Gastrocnemius medialis (tissue), 4 donors: ENCODE data around the gene MOB3B. TPM values are rescaled to one million over a fixed set of nuclear protein-coding genes. Genes with fewer than 3 reads are reported as not detected.

Experiments used
- ATAC-seq, 2 donors: fragments of 150-250 bp; one replicate each; pipeline ENCODE4 v1.9.1; 2016
- DNase-seq, 2 donors: peaks; one replicate each; pipeline ENCODE4 v3.0.0-alpha.2; 2019
- H3K27ac ChIP-seq, 4 donors: fragments of 200-600 bp; sonication (generic); 1 replicate in 1 of 4; 2 replicates in 3 of 4; pipeline ENCODE4 v1.5.1; 2016 to 2018; ENCODE audit warnings: mild to moderate bottlenecking in 2 of 4, moderate library complexity in 1 of 4
- H3K27me3 ChIP-seq, 3 donors: fragments of 200-600 bp; sonication (generic) in 2 of 3; 1 replicate in 1 of 3; 2 replicates in 2 of 3; pipeline versions ENCODE4 v1.5.1 to v1.6.0; 2016 to 2019; ENCODE audit warnings: mild to moderate bottlenecking in 1 of 3, moderate library complexity in 1 of 3
- H3K36me3 ChIP-seq, 2 donors: fragments of 200-600 bp; sonication (generic) in 1 of 2; one replicate each; pipeline ENCODE4 v1.5.1; 2017 to 2018
- H3K4me1 ChIP-seq, 2 donors: fragments of 200-600 bp; sonication (generic) in 1 of 2; one replicate each; pipeline ENCODE4 v1.5.1; 2016 to 2017; ENCODE audit warnings: mild to moderate bottlenecking in 2 of 2
- H3K4me3 ChIP-seq, 4 donors: fragments of 200-600 bp; sonication (generic) in 3 of 4; 1 replicate in 1 of 4; 2 replicates in 3 of 4; pipeline ENCODE4 v1.5.1; 2016 to 2019; ENCODE audit warnings: mild to moderate bottlenecking in 2 of 4
- H3K9me3 ChIP-seq, 3 donors: fragments of 200-600 bp; sonication (generic) in 2 of 3; 1 replicate in 1 of 3; 2 replicates in 2 of 3; pipeline ENCODE4 v1.5.1; 2016 to 2019
- CTCF ChIP-seq, 5 experiments: fragments of 450-650 bp in 3 of 5; fragments of 200-600 bp in 2 of 5; sonication (generic) in 2 of 5; IDR thresholded peaks in 4 of 5; conservative IDR thresholded peaks in 1 of 5; 1 replicate in 4 of 5; 2 replicates in 1 of 5; pipeline ENCODE4 v1.5.1; 2016 to 2019; ENCODE audit warnings: antibody characterized with exemption in 5 of 5, mild to moderate bottlenecking in 3 of 5, moderate library complexity in 3 of 5
- POLR2A ChIP-seq, 2 donors: fragments of 450-650 bp; IDR thresholded peaks; one replicate each; pipeline ENCODE4 v1.6.1; 2017; ENCODE audit warnings: antibody characterized with exemption in 2 of 2, mild to moderate bottlenecking in 2 of 2, moderate library complexity in 2 of 2
- in situ Hi-C, 4 donors: fragments of 200-750 bp; cut with MboI; loops; one replicate each; pipeline versions ENCODE4 v1.15.0 to v1.8.0; 2017; ENCODE audit warnings: low sequenced_read_pairs in 4 of 4
- intact Hi-C: fragments of 100-400 bp; cut with DNase I; formaldehyde crosslinking; loops from one replicate; pipeline ENCODE4 v1.15.1; 2023; ENCODE audit warnings: low total_unique reads
- total RNA-seq, 4 donors: library from RNA; depleted of rRNA; stranded (reverse); fragments of >200 nt; gene quantifications; one replicate each; pipeline versions ENCODE4 v1.1.0 to v1.2.3, GENCODE V29; 2016

MOB3B gene
- 10 to 100 TPM in 3 of 4 donors, 1 to 10 TPM in 1; 3.4 to 16.3 (median 12.7) TPM for total RNA-seq

GRCh38 chr9:27529316-27530278 is at the start of gene MOB3B:
Gene MOB3B (minus strand): TSS chr9:27529814. CDS start chr9:27455550, 74,264 bp downstream.
- Histone ChIP-seq H3K27me3 (no peaks in the 10 kb centered on the region), H3K27ac (peak within 1 kb of the TSS; percentile 86 to 90 (median 88)), H3K4me1 (peaks cover 15 to 17% of the 10 kb centered on the region in 2 donors), H3K36me3 (no peaks in the 10 kb centered on the region), H3K4me3 (peak within 1 kb of the TSS; percentile 72 to 91 (median 86)), H3K9me3 (no peaks in the 10 kb centered on the region)
- DNase-seq (peak; percentile 61 to 73), ATAC-seq (peak; percentile 69 to 79)
- in situ Hi-C loops: loop anchor here in 2 of 4 donors (5.0 to 10.0 kb wide), 2 partner anchors 65 to 197 kb away; no protein-coding TSS in a partner anchor
- peak; percentile 37 to 78 for TF ChIP-seq POLR2A (IDR thresholded peaks at IDR 0.05)
- peak; percentile 88 to 99 (median 97) for TF ChIP-seq CTCF (IDR thresholded peaks at IDR 0.05 in 4 of 5, conservative IDR thresholded peaks at IDR 0.05 in 1 of 5)
- intact Hi-C loops: loop anchor here (1.0 to 5.0 kb wide), 6 partner anchors 19 to 196 kb away; partner anchors contain the start of gene C9orf72

- no peak for TF ChIP-seq CTCF (IDR thresholded peaks at IDR 0.05 in 4 of 5, conservative IDR thresholded peaks at IDR 0.05 in 1 of 5)
- TF ChIP-seq POLR2A (IDR thresholded peaks at IDR 0.05): peak; percentile 79 to 84
- in situ Hi-C loops: loop anchor here in 3 of 4 donors (10.0 to 25.0 kb wide), 5 partner anchors 112 to 637 kb away; partner anchors contain the start of genes PLAA (in 2 of the 3) and IFT74 (in 1 of the 3)
- no peaks in the 10 kb centered on the region for H3K27me3 ChIP-seq
- no peaks in the 10 kb centered on the region for H3K36me3 ChIP-seq
- intact Hi-C loops: loop anchor here (1.0 to 10.0 kb wide), 8 partner anchors 25 to 682 kb away; partner anchors contain the start of genes CAAP1, MOB3B and PLAA
- peaks cover 17 to 19% of the 10 kb centered on the region in 2 donors for H3K4me1 ChIP-seq
- H3K4me3 ChIP-seq: peak overlapping the region; percentile 84 to 99 (median 92)
- ATAC-seq: peak; percentile 91
- H3K27ac ChIP-seq: peak overlapping the region; percentile 95 to 100 (median 100)
- no peaks in the 10 kb centered on the region for H3K9me3 ChIP-seq
- DNase-seq: peak; percentile 98
Measured at GRCh38 chr9:27573634-27574590, 44.3 kb upstream of the MOB3B start.

- peak; percentile 58 to 61 for DNase-seq
- no peaks in the 10 kb centered on the region for H3K27me3 ChIP-seq
- TF ChIP-seq CTCF (IDR thresholded peaks at IDR 0.05 in 4 of 5, conservative IDR thresholded peaks at IDR 0.05 in 1 of 5) (no peak), POLR2A (IDR thresholded peaks at IDR 0.05) (peak; percentile 86 to 91)
- ATAC-seq: peak; percentile 83 to 84
- H3K27ac ChIP-seq: peak within 1 kb of the TSS; percentile 95 to 100 (median 100)
- H3K4me3 ChIP-seq: peak within 1 kb of the TSS; percentile 84 to 99 (median 92)
- in situ Hi-C loops: loop anchor here in 3 of 4 donors (10.0 to 25.0 kb wide), 5 partner anchors 111 to 636 kb away; partner anchors contain the start of genes PLAA (in 2 of the 3) and IFT74 (in 1 of the 3)
- intact Hi-C loops: loop anchor here (1.0 to 10.0 kb wide), 8 partner anchors 24 to 681 kb away; partner anchors contain the start of genes CAAP1, MOB3B and PLAA
- no peaks in the 10 kb centered on the region for H3K9me3 ChIP-seq
- peaks cover 17 to 19% of the 10 kb centered on the region in 2 donors for H3K4me1 ChIP-seq
- no peaks in the 10 kb centered on the region for H3K36me3 ChIP-seq
Measured at GRCh38 chr9:27572918-27573633, 43.5 kb upstream of the MOB3B start, which contains the start of gene C9orf72. Gene C9orf72 (minus strand): TSS chr9:27573481. CDS start chr9:27567120, 6,361 bp downstream.
